Measurements from ENCODE around the gene RPS6KB2.

The RPS6KB2 gene

DNA sequence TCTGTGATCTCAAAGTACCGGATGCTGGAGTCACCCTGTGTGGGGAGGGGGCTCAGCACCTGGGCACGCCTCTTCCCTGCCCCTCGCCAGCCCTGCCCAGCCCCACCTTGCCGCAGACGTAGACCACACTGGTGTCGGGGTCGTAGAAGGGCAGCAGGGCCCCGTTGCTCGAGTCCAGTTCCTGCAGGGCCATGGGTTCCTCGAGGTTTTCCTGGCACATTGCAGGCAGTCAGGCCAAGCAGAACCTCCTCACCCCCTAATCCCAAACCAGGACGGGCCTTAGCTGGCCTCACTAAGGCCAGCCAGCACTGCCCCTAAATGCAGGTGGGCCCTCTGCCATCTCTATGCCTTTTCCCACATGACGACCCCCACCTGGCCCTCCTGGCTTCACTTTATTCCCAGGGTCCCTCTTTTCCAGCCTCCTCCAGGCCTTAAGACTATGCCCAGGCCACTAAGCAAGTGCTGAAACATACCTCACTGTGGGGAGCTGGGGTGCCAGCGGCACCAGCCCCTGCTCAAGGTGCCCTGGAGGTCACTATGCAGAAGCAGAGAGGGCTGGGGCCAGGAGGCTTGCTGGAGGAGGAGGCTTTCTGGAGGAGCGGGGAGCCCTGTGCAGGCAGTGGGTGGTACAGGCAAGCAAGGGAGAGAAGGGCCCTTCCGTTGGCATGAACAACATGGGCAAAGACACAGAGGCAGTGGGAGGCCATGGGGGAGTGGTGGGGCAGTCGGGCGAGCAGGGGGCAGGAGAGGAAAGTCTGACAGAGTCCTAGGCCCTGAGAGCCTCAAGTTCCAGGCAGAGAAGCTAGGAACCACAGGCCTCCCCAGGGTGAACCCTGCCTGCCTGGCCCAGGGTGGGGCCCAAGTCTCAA, 12.2 kb downstream of the RPS6KB2 start:
- no peak overlapping the region for H3K4me2 ChIP-seq (ENCODE audit: low read depth, low read length)
- no peaks in the 10 kb centered on the region for H3K9me2 ChIP-seq (replicated peaks; ENCODE audit: insufficient read depth, low read length)
- H3K9ac ChIP-seq (ENCODE audit: low read length): no peak overlapping the region
- H3K79me2 ChIP-seq (ENCODE audit: low read length): no peaks in the 10 kb centered on the region
- TF ChIP-seq EZH2phosphoT487 (IDR thresholded peaks at IDR 0.05; ENCODE audit: low read length) (no peak), EZH2 (optimal IDR thresholded peaks at IDR 0.05; ENCODE audit: low read depth, low read length) (no peak), CTCF (IDR thresholded peaks at IDR 0.05; ENCODE audit: low read length) (no peak)
- H3K36me3 ChIP-seq (replicated peaks; ENCODE audit: insufficient read depth, low read length): no peaks in the 10 kb centered on the region
- H3K4me1 ChIP-seq (ENCODE audit: low read length): peaks cover 4% of the 10 kb centered on the region; the same call in 1 of the 2 replicates
- no peak for DNase-seq
- no peaks in the 10 kb centered on the region for H3F3A ChIP-seq (ENCODE audit: insufficient read depth, low read length)
- no peaks in the 10 kb centered on the region for H3K9me3 ChIP-seq (replicated peaks; ENCODE audit: insufficient read depth, low read length)
- H3K27ac ChIP-seq (ENCODE audit: low read length): no peak overlapping the region
- no peak overlapping the region for H3K4me3 ChIP-seq (ENCODE audit: low read length)
- H4K20me1 ChIP-seq (ENCODE audit: insufficient read depth, low read length): no peaks in the 10 kb centered on the region
- H2AFZ ChIP-seq (ENCODE audit: low read length): no peak overlapping the region
- H3K27me3 ChIP-seq (replicated peaks; ENCODE audit: insufficient read depth, low read length): no peaks in the 10 kb centered on the region

- TF ChIP-seq CTCF (IDR thresholded peaks at IDR 0.05; ENCODE audit: low read length) (no peak), EZH2phosphoT487 (IDR thresholded peaks at IDR 0.05; ENCODE audit: low read length) (no peak), EZH2 (optimal IDR thresholded peaks at IDR 0.05; ENCODE audit: low read depth, low read length) (no peak)
- H4K20me1 ChIP-seq (ENCODE audit: insufficient read depth, low read length): no peaks in the 10 kb centered on the region
- H3K36me3 ChIP-seq (replicated peaks; ENCODE audit: insufficient read depth, low read length): no peaks in the 10 kb centered on the region
- no peaks in the 10 kb centered on the region for H3K9me2 ChIP-seq (replicated peaks; ENCODE audit: insufficient read depth, low read length)
- no peak overlapping the region for H3K9ac ChIP-seq (ENCODE audit: low read length)
- no peak overlapping the region for H3K27ac ChIP-seq (ENCODE audit: low read length)
- no peaks in the 10 kb centered on the region for H3K27me3 ChIP-seq (replicated peaks; ENCODE audit: insufficient read depth, low read length)
- H3K79me2 ChIP-seq (ENCODE audit: low read length): no peaks in the 10 kb centered on the region
- H3K4me3 ChIP-seq (ENCODE audit: low read length): no peak overlapping the region
- H3K4me2 ChIP-seq (ENCODE audit: low read depth, low read length): no peak overlapping the region
- no peak overlapping the region for H2AFZ ChIP-seq (ENCODE audit: low read length)
- H3F3A ChIP-seq (ENCODE audit: insufficient read depth, low read length): no peaks in the 10 kb centered on the region
- DNase-seq: no peak
- H3K4me1 ChIP-seq (ENCODE audit: low read length): peaks cover 4% of the 10 kb centered on the region; the same call in 1 of the 2 replicates
- H3K9me3 ChIP-seq (replicated peaks; ENCODE audit: insufficient read depth, low read length): no peaks in the 10 kb centered on the region
These were observed 12.8 kb downstream of the RPS6KB2 start for GRCh38 chr11:67441098-67441563.

- TF ChIP-seq EZH2 (optimal IDR thresholded peaks at IDR 0.05; ENCODE audit: low read depth, low read length) (no peak), CTCF (IDR thresholded peaks at IDR 0.05; ENCODE audit: low read length) (no peak), EZH2phosphoT487 (IDR thresholded peaks at IDR 0.05; ENCODE audit: low read length) (no peak)
These were observed 13.5 kb downstream of the RPS6KB2 start for GRCh38 chr11:67441731-67442351.

More at GRCh38 chr11:67441731-67442351, 13.5 kb downstream of the RPS6KB2 start:
- Histone ChIP-seq H4K20me1 (ENCODE audit: insufficient read depth, low read length) (no peaks in the 10 kb centered on the region), H3K4me2 (ENCODE audit: low read depth, low read length) (no peak overlapping the region), H3K27ac (ENCODE audit: low read length) (no peak overlapping the region), H2AFZ (ENCODE audit: low read length) (no peak overlapping the region), H3K79me2 (ENCODE audit: low read length) (no peaks in the 10 kb centered on the region), H3F3A (ENCODE audit: insufficient read depth, low read length) (no peaks in the 10 kb centered on the region), H3K27me3 (replicated peaks; ENCODE audit: insufficient read depth, low read length) (no peaks in the 10 kb centered on the region), H3K9me3 (replicated peaks; ENCODE audit: insufficient read depth, low read length) (no peaks in the 10 kb centered on the region), H3K9ac (ENCODE audit: low read length) (no peak overlapping the region), H3K36me3 (replicated peaks; ENCODE audit: insufficient read depth, low read length) (no peaks in the 10 kb centered on the region), H3K4me3 (ENCODE audit: low read length) (no peak overlapping the region), H3K4me1 (ENCODE audit: low read length) (peaks cover 4% of the 10 kb centered on the region; the same call in 1 of the 2 replicates), H3K9me2 (replicated peaks; ENCODE audit: insufficient read depth, low read length) (no peaks in the 10 kb centered on the region)
- DNase-seq: no peak
